ENCODE data around the gene WDR64. TPM values are rescaled to one million over a fixed set of nuclear protein-coding genes. Genes with fewer than 3 reads are reported as not detected.

Gene WDR64
- total RNA-seq, 6 donors from 2014 or later = 0.20 TPM; not detected in 5

- H3K27ac ChIP-seq = no peak overlapping the region
- TF ChIP-seq CTCF (IDR thresholded peaks at IDR 0.05) (no peak), EP300 (IDR thresholded peaks at IDR 0.05) (no peak), POLR2A (IDR thresholded peaks at IDR 0.05) (no peak), POLR2AphosphoS5 (IDR thresholded peaks at IDR 0.05) (no peak)
- H3K4me1 ChIP-seq = peaks cover 0 to 3% (median 0%) of the 10 kb centered on the region in 4 donors
- H3K27me3 ChIP-seq = no peaks in the 10 kb centered on the region
- H3K4me3 ChIP-seq = no peak overlapping the region
- H3K9me3 ChIP-seq = no peaks in the 10 kb centered on the region
- 76 to 81% methylated on average over 6 of the region's 6 CpGs for WGBS, 2 donors
- ATAC-seq (ENCODE audit: low FRiP score in 2 of 2) (no peak), DNase-seq (no peak)
- H3K36me3 ChIP-seq = no peaks in the 10 kb centered on the region
Measured at GRCh38 chr1:241749945-241750695, 98.0 kb downstream of the WDR64 start.

- no peak for ATAC-seq (ENCODE audit: low FRiP score in 2 of 2)
Measured at GRCh38 chr1:241751524-241751923, 99.4 kb downstream of the WDR64 start.

DNA sequence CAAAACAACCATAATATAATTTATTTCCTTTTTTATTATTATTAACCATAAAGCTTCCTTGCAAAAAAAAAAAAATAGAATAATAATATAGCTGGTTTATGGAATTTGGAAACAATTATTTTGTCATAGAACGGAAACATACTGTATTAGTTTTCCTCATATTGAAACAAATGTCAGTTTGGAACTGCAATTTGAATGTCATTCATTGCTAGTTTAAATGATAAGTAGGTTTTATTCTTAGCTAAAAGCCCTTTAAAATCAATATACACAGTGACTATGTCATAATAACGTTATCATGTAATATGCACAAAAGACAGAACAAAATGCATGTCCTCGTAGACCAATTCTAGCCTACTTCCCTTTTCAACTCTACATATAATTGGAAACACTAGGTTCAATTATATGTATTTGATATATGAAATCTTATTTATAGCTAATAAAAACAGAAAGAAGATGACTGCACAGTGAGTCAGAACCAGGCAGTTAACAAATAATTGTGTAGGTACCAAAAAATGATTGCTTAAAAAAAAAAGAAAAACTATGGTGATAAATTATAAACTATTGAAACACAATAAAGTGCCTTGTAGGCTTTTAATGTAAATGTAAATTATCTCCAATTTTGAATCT lies 110.7 kb downstream of the WDR64 start:
- 80 to 86% methylated on average over 3 of the region's 3 CpGs for WGBS, 2 donors
- no peaks in the 10 kb centered on the region for H3K9me3 ChIP-seq

More at GRCh38 chr1:241751524-241751923, 99.4 kb downstream of the WDR64 start:
- no peaks in the 10 kb centered on the region for H3K36me3 ChIP-seq
- peaks cover 0 to 3% (median 0%) of the 10 kb centered on the region in 4 donors for H3K4me1 ChIP-seq
- H3K27ac ChIP-seq = no peak overlapping the region
- peaks cover 0 to 2% (median 0%) of the 10 kb centered on the region in 4 donors for H3K9me3 ChIP-seq
- TF ChIP-seq POLR2AphosphoS5 (IDR thresholded peaks at IDR 0.05) = no peak
- no peak for TF ChIP-seq POLR2A (IDR thresholded peaks at IDR 0.05)
- TF ChIP-seq EP300 (IDR thresholded peaks at IDR 0.05) = no peak
- TF ChIP-seq CTCF (IDR thresholded peaks at IDR 0.05) = no peak
- no peak overlapping the region for H3K4me3 ChIP-seq
- 86 to 91% methylated on average over 5 of the region's 5 CpGs for WGBS, 2 donors
- DNase-seq = no peak
- no peaks in the 10 kb centered on the region for H3K27me3 ChIP-seq

GRCh38 chr1:241765390-241765789 lies 113.3 kb downstream of the WDR64 start:
- DNase-seq = no peak
- WGBS, 2 donors = 70 to 71% methylated on average over 4 of the region's 4 CpGs
- Histone ChIP-seq H3K4me1 (no peaks in the 10 kb centered on the region), H3K27ac (no peak overlapping the region), H3K27me3 (no peaks in the 10 kb centered on the region), H3K4me3 (no peak overlapping the region), H3K36me3 (no peaks in the 10 kb centered on the region), H3K9me3 (no peaks in the 10 kb centered on the region)
- no peak for ATAC-seq (ENCODE audit: low FRiP score in 2 of 2)
- TF ChIP-seq POLR2A (IDR thresholded peaks at IDR 0.05) = no peak
- no peak for TF ChIP-seq POLR2AphosphoS5 (IDR thresholded peaks at IDR 0.05)
- TF ChIP-seq CTCF (IDR thresholded peaks at IDR 0.05) = no peak
- TF ChIP-seq EP300 (IDR thresholded peaks at IDR 0.05) = no peak

More for the DNA sequence above, 110.7 kb downstream of the WDR64 start:
- no peak for TF ChIP-seq POLR2A (IDR thresholded peaks at IDR 0.05)
- no peak for TF ChIP-seq POLR2AphosphoS5 (IDR thresholded peaks at IDR 0.05)
- no peak for TF ChIP-seq EP300 (IDR thresholded peaks at IDR 0.05)
- TF ChIP-seq CTCF (IDR thresholded peaks at IDR 0.05) = no peak
- ATAC-seq (ENCODE audit: low FRiP score in 2 of 2) (no peak), DNase-seq (no peak)
- Histone ChIP-seq H3K36me3 (no peaks in the 10 kb centered on the region), H3K27me3 (no peaks in the 10 kb centered on the region), H3K4me3 (no peak overlapping the region), H3K27ac (no peak overlapping the region), H3K4me1 (no peaks in the 10 kb centered on the region)

Data from upper lobe of left lung (tissue), 6 donors.